Measurements from ENCODE around the gene LGALS7.

Gene LGALS7

GRCh38 chr19:38741670-38742069 lies 31.6 kb downstream of the LGALS7 start:
- Histone ChIP-seq H3K9me3 (ENCODE audit: severe bottlenecking) (no peaks in the 10 kb centered on the region), H3K4me3 (ENCODE audit: low read depth, low read length) (no peak overlapping the region), H3K27me3 (ENCODE audit: insufficient read depth, low read depth, severe bottlenecking) (no peaks in the 10 kb centered on the region), H3K27ac (no peak overlapping the region), H3K36me3 (no peaks in the 10 kb centered on the region)
- DNase-seq, result no peak
- TF ChIP-seq, protein P1, sequence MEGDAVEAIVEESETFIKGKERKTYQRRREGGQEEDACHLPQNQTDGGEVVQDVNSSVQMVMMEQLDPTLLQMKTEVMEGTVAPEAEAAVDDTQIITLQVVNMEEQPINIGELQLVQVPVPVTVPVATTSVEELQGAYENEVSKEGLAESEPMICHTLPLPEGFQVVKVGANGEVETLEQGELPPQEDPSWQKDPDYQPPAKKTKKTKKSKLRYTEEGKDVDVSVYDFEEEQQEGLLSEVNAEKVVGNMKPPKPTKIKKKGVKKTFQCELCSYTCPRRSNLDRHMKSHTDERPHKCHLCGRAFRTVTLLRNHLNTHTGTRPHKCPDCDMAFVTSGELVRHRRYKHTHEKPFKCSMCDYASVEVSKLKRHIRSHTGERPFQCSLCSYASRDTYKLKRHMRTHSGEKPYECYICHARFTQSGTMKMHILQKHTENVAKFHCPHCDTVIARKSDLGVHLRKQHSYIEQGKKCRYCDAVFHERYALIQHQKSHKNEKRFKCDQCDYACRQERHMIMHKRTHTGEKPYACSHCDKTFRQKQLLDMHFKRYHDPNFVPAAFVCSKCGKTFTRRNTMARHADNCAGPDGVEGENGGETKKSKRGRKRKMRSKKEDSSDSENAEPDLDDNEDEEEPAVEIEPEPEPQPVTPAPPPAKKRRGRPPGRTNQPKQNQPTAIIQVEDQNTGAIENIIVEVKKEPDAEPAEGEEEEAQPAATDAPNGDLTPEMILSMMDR (IDR thresholded peaks at IDR 0.05; ENCODE audit: low read depth, low read length), result no peak

GRCh38 chr19:38740932-38741331 lies 32.4 kb downstream of the LGALS7 start:
- TF ChIP-seq, protein P1 (IDR thresholded peaks at IDR 0.05; ENCODE audit: low read depth, low read length), result no peak

DNA sequence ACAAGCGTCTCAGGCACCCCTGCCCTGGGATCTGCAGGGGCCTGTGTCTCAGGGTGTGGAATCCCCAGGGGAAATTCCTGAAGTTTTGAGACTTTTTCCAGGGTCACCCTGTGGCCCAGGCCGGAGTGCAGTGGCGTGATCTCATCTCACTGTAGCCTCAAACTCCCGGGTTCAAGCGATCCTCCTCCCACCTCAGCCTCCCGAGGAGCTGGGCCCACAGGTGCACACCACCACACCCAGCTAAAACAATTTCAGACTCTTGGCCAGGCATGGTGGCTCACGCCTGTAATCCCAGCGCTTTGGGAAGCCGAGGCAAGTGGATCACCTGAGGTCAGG lies 33.1 kb downstream of the LGALS7 start:
- no peak for DNase-seq
- TF ChIP-seq, protein P1 (IDR thresholded peaks at IDR 0.05; ENCODE audit: low read depth, low read length), result no peak
- H3K27me3 ChIP-seq (ENCODE audit: insufficient read depth, low read depth, severe bottlenecking), result no peaks in the 10 kb centered on the region
- no peak overlapping the region for H3K27ac ChIP-seq
- H3K9me3 ChIP-seq (ENCODE audit: severe bottlenecking), result no peaks in the 10 kb centered on the region
- no peaks in the 10 kb centered on the region for H3K36me3 ChIP-seq
- no peak overlapping the region for H3K4me3 ChIP-seq (ENCODE audit: low read depth, low read length)

More at GRCh38 chr19:38740932-38741331, 32.4 kb downstream of the LGALS7 start:
- H3K4me3 ChIP-seq (ENCODE audit: low read depth, low read length), result no peak overlapping the region
- no peaks in the 10 kb centered on the region for H3K9me3 ChIP-seq (ENCODE audit: severe bottlenecking)
- H3K27ac ChIP-seq, result no peak overlapping the region
- H3K27me3 ChIP-seq (ENCODE audit: insufficient read depth, low read depth, severe bottlenecking), result no peaks in the 10 kb centered on the region
- no peak for DNase-seq
- H3K36me3 ChIP-seq, result no peaks in the 10 kb centered on the region

DNA sequence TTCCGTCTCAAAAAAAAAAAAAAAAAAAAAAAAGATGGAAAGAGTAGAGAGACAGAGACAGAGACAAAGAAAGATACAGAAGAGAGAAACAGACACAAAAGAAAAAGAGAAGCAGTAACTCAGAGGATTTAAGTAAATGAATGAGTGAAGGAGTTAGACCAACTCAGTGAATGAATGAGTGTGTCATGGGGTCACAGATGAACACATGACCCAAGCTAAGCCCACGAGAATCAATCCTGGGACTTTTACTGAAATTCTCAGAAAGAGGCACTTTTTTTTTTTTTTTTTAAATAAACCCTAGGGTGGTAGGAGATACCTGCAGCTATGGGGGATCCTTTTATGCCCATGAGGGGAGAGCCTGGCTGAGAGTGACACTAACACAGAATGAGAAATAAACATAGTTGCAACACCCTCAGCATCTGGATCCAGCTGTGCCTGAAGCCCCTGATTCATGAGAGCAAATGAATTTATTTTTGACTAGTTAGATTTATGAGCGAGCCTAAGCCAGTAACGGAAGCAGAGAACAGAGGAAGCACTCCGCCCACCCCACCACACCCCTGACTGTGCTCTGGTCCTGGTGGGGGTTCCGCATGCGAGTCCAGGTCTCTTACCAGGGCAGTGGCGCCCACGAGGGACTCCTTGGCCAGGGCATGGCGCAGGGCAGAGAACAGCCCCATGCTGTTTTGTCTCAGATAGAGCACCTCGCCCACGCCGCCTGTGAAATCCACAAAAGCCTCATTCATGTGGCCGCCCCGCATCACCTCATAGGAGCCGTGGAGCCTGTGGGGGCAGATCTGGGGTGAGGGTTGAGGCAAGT lies 33.7 kb downstream of the LGALS7 start:
- Histone ChIP-seq H3K4me3 (ENCODE audit: low read depth, low read length) (no peak overlapping the region), H3K27ac (no peak overlapping the region), H3K36me3 (no peaks in the 10 kb centered on the region), H3K9me3 (ENCODE audit: severe bottlenecking) (no peaks in the 10 kb centered on the region), H3K27me3 (ENCODE audit: insufficient read depth, low read depth, severe bottlenecking) (no peaks in the 10 kb centered on the region)
- TF ChIP-seq, protein P1 (IDR thresholded peaks at IDR 0.05; ENCODE audit: low read depth, low read length), result no peak
- no peak for DNase-seq

GRCh38 chr19:38737921-38738737 lies 35.2 kb downstream of the LGALS7 start:
- no peak overlapping the region for H3K4me3 ChIP-seq (ENCODE audit: low read depth, low read length)

More at GRCh38 chr19:38737921-38738737, 35.2 kb downstream of the LGALS7 start:
- TF ChIP-seq, protein P1 (IDR thresholded peaks at IDR 0.05; ENCODE audit: low read depth, low read length), result 0 out of 2 replicates have a peak, but pooled peaks have one; percentile 6
- Histone ChIP-seq H3K9me3 (ENCODE audit: severe bottlenecking) (no peaks in the 10 kb centered on the region), H3K27me3 (ENCODE audit: insufficient read depth, low read depth, severe bottlenecking) (no peaks in the 10 kb centered on the region), H3K36me3 (no peaks in the 10 kb centered on the region), H3K27ac (no peak overlapping the region)
- no peak for DNase-seq
